ENCODE measurements around the gene NDN.
A peak's percentile ranks its signal among the peaks of the same experiment; 100 is the strongest.

Gene NDN

DNA sequence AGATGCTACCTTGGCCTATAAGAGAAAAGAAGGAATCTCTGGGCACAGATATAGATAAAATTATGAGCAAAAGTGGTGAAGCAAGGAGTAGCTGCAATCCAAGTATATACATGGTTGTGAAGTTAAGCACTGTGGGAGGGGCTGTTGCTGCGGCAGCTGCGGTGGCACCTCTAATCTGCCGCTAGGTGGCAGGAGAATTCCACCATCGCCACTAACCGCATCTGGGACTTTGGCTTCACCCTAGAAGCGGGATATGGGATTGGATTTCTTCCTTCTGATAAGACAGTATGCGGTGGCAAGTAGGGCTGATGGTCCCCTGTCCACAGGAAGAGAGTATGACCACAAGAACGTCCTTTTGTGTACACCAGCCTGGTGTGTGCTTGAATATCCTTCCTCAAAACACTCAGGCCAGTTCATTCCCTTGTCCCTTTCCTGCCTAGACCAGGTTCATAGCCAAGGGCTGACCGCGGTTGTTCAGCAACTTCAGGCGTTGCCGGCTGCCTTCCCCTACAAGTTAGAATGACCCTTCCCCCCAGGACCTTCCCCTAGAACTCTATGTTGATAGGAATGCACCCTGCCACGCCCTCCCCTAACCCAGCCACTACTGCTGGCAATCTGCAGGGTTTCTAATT is 44.6 kb downstream of the NDN start:
- DNase-seq (ENCODE audit: low spot score), result peak; percentile 40
